Left lobe of liver (tissue), 2 donors: ENCODE results near the gene GATB. TPM values are rescaled to one million over a fixed set of nuclear protein-coding genes. Genes with fewer than 3 reads are reported as not detected.

ENCODE experiments used
- ATAC-seq: fragments of 200-7000 bp; cut with Tn5 transposase; one replicate; pipeline ENCODE4 v1.9.1; 2020; ENCODE audit warnings: mild to moderate bottlenecking, moderate library complexity
- DNase-seq: peaks from one replicate; pipeline ENCODE4 v3.0.0-alpha.2; 2020; ENCODE audit warnings: low spot score
- total RNA-seq: library from RNA; stranded (reverse); gene quantifications from one replicate; pipeline ENCODE4 v1.2.1, GENCODE V29; 2021
- donor health status: DM: no; HTN: no; CAD: no; lungs with moderate emphysema.
- donor health status: DM: no; HTN: yes; CAD: no.

Gene GATB
- total RNA-seq, 1 donor from 2014 or later = 17.2 TPM

DNA sequence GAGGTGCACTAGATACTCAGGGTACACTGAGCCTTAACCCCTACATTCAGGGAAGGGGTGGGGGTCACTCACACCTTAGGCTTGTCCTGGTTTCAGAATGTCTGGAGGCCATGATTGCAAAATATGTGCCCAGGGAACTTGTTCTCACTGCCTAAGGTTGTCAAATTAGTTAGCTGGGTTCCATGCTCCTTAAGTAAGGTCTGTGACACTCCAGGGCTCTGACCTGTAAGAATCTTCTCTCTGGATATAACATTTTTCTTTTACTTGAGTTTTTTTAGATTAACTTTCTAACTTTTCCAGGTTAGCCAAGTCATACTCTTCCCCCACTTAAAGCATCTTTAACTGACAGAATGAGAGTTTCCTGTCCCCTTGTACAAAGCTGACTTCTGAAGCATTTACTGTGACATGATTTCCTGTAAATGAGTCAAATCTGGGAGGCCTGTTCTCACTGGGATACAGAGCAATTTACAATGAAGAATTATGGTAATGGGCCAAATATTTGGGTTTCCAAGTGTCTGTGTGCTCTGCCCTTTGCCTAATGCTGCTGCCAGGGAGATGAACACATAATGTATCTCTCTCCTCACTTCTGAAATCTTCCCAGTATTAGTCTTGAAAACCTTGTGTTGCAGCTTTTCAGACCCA lies 101.7 kb downstream of the GATB start:
- no peak for DNase-seq
- no peak for ATAC-seq

DNA sequence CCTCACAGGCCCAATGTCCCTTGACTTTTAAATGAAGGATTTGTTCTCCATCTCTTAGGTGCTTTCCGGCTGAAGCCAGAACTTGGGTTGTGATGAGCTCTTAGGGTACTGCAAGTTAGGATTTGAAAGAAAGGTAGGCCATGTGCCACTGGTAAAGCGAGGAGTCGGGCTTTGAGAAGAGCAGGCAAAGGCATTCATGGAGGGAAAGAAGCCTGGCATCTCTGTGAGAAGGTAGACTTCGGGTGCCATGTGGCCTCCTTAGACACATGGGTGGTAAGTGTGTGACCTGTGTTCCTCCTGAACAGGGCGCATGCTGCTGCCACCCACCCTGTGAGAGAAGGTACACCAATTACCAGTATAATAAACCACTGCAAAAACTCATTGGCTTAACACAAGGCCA lies 102.9 kb downstream of the GATB start:
- ATAC-seq (no peak), DNase-seq (no peak)

DNA sequence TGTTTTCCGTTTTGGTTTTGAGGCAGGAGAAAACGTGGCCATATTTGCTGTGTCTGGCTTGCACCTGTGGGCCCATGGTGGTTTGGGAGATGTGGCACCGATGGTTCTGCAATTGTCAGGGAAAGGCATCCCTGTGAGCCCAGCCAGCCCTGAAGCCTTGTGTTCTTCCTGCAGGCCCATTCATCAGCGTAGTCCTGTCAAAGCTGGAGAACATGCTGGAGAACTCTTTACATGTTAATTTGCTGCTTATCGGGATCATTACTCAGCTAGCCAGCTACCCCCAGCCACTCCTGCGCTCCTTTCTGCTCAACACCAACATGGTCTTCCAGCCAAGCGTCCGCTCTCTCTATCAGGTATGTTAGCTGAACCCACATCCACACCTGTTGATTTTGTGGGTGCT lies 104.7 kb downstream of the GATB start:
- ATAC-seq (no peak), DNase-seq (no peak)

DNA sequence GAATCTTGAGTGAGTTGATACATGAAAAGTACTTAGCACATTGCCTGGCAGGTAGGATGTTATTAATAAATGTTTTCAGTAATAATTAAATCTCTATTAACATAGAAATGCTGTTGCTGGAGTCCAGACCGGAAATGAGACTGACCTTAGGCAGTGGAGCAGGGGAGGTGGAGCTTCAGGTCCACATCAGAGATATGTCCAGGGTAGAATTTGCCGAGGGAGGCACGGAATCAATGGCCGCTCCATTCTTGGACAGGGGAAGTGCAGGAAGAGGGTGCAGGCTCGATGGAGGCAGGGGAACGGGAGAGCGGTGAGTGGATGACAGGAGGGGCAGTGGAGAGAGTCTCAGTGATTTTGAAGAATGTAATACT lies 107.3 kb downstream of the GATB start:
- ATAC-seq (no peak), DNase-seq (no peak)

DNA sequence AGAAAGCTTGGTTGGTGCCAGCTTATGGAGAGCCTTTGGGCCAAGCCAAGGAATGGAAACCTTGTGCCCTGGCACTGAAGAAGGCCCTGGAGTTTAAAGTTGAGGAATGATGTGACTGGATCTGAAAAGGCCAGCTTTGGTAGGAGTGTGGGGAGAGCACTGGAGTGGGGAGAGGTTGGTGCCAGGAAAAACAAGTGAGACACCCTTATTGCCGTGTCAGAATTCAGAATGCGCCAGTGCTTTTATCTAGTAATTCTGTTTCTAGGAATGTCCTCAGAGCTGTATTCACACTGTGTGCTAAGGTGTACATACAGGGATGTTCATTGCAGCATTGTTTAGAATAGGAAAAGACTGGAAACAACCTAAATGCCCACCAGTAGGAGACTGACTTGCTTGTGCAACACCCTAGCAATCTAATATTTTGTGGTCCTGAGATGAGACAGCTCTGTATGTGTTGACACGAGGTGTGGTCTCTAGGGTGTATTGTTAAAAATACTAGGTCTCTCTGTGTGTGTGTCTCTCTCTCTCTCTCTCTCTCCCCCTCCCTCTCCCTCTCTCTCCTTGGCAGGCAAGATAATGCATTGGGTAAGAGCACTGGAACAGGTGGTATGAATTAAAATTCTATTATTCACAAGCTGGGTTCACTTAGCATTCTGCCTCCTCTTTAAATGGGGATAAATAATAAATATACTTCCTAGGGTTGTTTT lies 107.8 kb downstream of the GATB start:
- peak; percentile 50 for ATAC-seq
- no peak for DNase-seq

DNA sequence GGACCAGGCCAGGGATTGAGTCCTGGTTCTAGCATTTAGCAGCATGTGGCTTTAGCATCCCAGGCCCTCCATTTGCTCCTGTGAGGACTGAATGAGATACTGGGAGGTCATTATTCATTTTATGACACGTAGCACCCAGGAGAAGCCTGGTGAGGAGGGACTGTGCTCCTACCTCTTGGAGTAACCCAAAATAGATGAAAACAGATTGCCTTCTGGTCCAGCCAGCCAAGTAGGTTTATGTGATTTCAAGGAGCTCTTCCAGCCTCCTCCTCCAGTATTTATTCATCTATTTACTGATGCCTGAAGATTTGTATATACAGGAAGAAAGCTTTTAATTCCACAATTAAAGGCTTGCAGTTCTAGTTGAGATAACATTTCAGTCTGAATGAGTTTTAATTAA lies 109.3 kb downstream of the GATB start:
- ATAC-seq (no peak), DNase-seq (no peak)

DNA sequence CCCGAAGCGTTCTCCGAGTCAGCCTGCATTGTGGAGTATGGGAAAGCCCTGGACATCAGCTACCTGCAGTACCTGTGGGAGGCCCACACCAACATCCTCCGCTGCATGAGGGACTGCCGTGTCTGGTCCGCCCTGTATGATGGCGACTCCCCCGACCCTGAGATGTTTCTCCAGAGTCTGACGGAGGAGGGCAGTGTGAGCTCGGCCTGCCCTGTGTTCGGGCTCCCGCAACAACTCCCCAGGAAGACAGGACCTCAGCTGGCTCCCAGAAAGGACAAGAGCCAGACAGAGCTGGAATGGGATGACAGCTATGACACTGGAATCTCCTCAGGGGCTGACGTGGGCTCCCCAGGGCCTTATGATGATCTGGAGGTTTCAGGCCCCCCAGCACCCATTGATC lies 111.3 kb downstream of the GATB start:
- DNase-seq (no peak), ATAC-seq (no peak)

DNA sequence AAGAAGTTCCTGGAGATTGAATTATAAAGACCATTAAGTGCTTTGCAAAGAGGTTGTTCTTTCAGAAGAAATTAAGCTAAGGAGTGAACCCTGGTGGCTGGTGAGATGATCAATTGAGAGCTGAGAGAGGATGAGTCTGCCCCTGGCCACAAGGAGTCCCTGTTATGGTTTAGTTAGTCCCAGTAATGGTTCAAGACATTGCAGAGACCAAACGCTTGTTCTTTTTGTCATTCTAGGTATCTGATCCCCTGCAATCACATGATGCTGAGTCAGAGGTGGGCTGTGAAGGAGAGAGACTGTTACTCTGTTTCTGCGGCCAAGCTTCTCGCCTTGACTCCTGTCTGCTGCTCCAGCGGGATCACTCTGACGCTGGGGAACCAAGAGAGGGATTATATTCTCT lies 114.5 kb downstream of the GATB start:
- no peak for ATAC-seq
- DNase-seq = no peak

DNA sequence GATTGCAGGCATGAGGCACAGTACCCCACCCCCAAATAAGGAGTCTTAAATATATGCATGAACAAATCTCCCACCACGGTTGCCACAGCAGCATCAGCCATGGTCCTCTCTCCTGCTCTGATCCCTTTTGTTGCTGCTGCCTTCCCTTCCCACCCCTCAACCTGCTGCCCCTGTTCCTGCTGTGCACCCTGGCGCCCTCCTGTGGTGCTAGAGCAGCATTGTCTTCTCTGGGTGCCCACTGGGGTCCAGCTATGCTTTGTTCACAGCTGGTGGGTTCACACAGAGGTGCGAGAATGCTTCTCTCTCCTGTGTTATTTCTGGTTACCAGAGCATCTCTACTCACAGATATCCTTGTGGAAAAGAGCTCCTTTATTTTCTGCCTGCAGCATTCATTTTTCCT lies 116.2 kb downstream of the GATB start:
- DNase-seq (no peak), ATAC-seq (no peak)

DNA sequence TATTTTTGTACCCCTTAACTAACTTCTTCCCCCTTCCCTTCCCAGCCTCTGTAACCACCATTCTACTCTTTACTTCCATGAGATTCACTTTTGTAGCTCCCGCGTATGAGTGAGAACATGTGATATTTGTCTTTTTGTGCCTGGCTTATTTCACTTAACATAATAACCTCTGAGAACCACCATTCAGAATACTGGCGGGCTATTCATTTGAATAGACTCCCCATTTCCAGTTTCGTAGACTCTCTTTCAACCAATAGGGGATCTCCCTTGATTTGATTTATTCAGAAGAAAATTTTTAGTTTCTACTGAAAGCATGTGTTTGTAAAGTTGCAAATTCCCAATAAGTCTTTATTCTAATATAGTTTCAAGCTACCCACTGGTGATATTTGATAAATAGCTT lies 117.2 kb downstream of the GATB start:
- no peak for ATAC-seq
- no peak for DNase-seq

DNA sequence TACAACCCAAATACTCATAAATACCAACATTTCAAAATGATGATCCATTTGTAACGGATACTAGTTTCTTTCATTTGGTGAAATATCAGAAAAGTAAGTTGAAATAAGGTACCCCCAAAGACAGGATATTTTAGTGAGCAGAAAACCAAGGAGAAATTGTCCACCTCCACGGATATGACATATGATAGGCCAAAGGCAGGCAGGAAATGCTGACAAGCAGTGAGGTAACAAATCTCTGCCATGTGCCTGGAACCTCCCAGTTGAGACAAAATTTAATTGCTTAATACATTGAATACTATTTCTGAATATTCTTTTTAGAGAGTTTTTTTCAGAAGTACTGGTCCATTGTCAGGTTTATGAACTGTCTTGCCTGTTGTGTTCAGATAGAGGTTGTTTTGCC lies 118.8 kb downstream of the GATB start:
- ATAC-seq (no peak), DNase-seq (no peak)

DNA sequence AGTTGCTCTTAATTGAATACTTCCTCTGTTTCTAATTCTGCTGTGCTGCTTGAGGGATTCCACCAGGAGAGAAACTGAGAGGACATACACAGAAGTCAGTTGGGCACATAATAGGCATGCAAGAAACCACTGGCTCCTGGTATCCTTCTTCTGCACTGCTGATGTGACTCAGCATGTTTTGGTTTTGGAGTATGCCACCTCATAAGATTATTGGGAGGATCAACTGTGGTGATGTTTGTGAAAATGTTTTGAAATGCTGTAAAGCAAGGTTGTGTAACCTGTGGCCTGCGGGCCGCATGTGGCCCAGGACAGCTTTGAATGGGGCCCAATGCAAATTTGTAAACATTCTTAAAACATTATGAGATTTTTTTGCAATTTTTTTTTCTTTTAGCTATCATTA lies 119.6 kb downstream of the GATB start:
- ATAC-seq = peak; percentile 92
- DNase-seq = no peak

DNA sequence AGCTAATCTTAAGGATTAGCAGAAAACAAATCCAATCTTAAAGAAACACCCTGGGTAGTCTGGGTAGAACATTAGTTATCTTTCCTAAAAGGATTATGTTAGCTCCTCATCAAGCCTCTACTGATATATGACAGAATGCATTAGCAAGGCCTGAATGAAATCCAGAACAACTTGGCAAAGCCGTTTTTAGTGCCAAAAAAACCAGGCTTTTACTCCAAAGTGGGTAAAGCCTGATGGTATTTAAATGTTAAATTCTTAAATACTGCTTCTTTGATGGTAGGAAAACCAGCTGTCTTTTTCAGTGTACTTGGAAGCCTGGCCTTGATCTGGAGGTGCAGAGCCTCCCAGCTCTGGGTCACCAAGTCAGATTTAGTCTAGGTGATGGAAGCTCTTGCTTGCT lies 120.4 kb downstream of the GATB start:
- ATAC-seq = no peak

DNA sequence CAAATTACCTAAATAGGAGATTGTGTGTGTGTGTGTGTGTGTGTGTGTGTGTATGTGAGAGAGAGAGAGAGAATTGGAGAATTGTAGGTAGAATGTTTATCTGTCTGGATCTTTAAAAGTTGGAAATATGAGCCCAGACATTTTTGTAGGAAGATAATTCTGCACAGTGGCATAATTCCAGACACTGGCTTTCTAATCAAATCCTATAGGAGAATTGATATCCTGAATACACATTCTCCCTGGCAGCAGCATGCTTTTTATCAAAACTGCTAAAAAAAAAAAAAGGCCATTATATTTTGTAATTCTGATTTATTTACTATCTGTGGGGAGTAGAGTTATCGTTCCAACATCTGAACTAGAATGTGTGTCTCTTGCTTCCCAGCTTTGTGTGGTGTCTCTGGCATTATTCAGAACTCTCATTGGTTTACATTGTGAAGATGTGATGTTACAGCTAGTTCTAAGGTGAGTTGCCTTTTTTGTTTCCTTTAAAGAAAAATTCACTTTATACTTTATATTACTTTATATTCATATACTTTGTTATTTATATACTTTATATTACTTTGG lies 122.4 kb downstream of the GATB start:
- ATAC-seq = no peak

More for the DNA sequence above, 120.4 kb downstream of the GATB start:
- DNase-seq = no peak

DNA sequence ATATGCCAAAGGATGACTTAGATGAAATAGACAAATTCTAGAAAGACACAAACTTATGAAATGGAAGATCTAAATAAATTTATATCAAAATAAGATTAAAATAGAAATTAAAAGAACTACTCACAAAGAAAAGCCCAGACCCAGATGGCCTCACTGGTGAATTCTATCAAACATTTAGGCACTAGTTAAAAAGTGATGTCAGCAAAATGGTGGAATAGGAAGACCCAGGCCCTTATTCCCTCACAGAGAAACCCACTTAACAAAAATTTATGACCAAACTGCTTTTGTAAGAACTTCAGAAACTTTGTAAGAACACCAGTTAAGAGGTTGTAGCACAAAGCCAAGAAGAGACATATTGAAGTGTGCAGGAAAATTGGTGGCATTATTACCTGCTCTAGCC lies 129.5 kb downstream of the GATB start:
- no peak for DNase-seq
- ATAC-seq = no peak

More for the DNA sequence above, 122.4 kb downstream of the GATB start:
- no peak for DNase-seq

DNA sequence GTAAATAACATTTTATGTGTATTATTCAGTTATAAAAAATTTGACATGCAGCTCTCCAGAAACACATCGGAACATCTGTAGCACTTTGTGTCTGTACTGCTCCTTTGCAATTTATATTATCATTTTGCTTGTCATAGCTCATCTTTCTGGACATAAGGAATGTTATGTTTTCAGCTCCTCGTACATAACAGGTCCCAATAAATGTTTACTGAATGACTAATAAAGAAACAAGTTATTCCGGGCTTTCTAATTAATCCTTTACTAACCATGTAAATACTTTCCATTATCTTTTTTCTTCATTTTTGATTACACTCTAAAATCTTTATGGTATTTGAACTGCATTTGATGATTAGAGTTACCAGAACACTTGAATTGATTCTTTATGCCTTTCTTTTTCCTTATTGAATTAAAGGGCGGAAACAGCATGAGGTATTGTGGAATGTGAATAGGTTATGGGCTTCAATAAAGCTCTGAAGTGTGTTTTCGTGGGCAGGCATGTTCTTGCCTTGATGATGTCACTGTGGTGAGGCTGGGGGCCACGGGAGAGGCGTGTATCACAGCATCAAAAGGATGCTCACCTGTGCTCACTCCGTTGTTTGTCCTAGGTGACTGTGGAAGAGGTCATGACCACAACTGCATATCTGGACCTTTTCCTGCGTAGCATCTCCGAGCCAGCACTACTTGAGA lies 131.6 kb downstream of the GATB start:
- DNase-seq = no peak
- ATAC-seq = no peak

DNA sequence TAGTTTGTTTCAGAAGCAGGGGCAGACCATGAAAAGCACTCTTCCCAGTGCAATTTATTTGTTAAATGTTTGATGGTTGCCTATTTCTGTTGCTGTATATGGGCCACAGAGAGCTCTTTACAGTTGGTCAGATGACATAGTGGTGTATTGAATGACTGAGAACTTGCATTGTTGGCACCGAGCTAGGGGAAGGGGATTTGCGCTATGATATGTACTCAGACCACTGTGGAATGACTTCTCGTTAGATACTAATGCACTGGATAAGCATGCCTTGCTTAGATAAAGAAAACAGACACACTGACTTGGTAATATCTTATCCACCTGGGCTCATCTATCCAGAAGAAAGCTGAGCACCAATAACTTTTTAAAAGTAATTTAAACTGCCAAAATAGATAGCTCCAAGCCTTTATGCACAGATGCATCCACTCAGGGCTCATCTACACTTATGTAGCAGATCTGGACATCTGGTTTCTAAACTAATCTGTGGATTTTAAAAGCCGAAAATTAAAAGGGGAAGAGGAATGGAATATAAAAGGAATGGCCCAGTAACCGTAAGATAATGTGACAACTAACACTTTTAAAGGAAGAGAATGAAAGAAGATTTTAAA lies 132.7 kb downstream of the GATB start:
- ATAC-seq (no peak), DNase-seq (no peak)

DNA sequence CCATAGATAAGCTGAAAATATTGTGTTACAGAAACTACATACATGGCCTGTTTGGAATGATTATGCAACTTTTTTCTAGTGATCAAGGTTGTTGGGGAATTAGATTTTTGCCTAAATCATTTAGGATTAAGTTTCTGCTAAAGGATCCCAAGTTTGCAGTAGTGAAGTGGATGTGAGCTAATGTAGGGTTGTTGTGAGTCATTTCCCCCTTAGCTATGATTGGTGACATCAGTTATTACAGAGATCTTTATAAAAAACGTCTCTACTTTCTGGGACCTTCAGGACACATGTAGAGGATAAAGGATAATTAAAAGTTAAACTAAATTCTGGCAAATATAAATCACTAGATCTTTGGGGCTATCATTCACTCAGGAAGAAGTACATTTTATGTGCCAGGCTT lies 133.3 kb downstream of the GATB start:
- ATAC-seq = no peak
- DNase-seq = no peak

DNA sequence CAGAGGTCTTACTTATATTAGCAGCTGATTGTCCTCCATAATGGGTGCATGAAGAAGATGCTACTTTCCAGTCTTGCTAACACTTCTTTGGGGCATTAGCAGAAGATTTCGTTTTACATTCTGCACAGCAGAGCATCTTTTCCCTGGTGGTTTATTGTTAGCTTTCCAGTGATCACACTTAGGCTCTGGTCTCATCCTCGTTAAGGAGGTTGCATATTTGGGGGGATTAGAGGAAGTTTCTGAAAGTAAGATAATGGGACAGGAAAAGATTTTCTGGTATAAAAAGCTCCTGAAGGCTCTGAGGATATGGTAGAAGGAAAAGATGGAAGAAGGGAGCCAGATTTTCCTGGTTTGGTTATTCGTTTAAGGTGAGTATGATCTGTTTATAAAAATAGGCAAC lies 134.1 kb downstream of the GATB start:
- DNase-seq (no peak), ATAC-seq (no peak)

DNA sequence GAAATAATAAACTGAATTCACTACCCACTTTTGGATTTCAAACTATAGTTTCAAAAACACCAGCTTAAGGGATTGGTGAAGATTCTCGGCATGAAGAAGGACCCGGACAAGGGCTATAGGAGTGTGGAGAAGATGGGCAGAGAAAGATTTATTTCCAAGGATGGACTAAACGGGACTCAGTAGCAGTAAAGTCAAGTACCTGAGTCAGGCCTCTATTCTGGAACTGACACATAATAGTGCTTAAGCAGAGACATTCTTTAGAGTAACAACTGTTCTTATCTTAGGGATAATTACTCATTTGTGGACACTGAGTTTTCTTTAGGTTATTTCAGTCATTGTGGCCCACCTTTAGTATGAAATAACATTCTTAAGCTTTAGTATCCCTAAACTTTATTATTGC lies 134.6 kb downstream of the GATB start:
- DNase-seq (no peak), ATAC-seq (no peak)
